NCI-H128 (cell line): ENCODE measurements around the gene THAP6.

Source experiments
- DNase-seq: peaks from one replicate; lab custom pipeline; 2025; ENCODE audit not compliant: unreplicated experiment; lab: John Stamatoyannopoulos, UW

The THAP6 gene

GRCh38 chr4:75567725-75568124 is 53.5 kb downstream of the THAP6 start:
- no peak for DNase-seq
